Caco-2 (cell line): ENCODE measurements around the gene UTS2. TPM values are rescaled to one million over a fixed set of nuclear protein-coding genes. Genes with fewer than 3 reads are reported as not detected.

Experiments used
- BruUV-seq: library from RNA; stranded (reverse); fragments of 400-500 nt; replicated peaks from 2 replicates; lab custom pipeline; 2021; lab: Mats Ljungman, UMichigan
- CTCF ChIA-PET: fragments of 300-600 bp; sonication (Branson Sonifier 250); formaldehyde crosslinking; loops from one replicate; lab custom pipeline; 2022; ENCODE audit warnings: antibody characterized with exemption; lab: Charles Lee
- POLR2A ChIA-PET: fragments of 300-600 bp; sonication (Branson Sonifier 250); formaldehyde crosslinking; loops from one replicate; lab custom pipeline; 2022; ENCODE audit warnings: antibody characterized with exemption; lab: Charles Lee
- DNase-seq, 2 experiments: peaks; one replicate each; pipeline versions ENCODE4 v3.0.0 to v3.0.0-alpha.2; 2020 to 2022
- H3K27me3 ChIP-seq: replicated peaks from 2 replicates; pipeline ENCODE4 v1.6.0; 2011; ENCODE audit warnings: low read length; ENCODE audit not compliant: control insufficient read depth, insufficient read depth
- H3K36me3 ChIP-seq: 2 replicates; pipeline ENCODE4 v1.5.1; 2011; ENCODE audit warnings: low read length; ENCODE audit not compliant: control insufficient read depth, insufficient read depth
- H3K4me1 ChIP-seq: fragments of 250-450 bp; sonication (Bioruptor Pico); 2 replicates; pipeline ENCODE4 v1.5.1; 2020; ENCODE audit warnings: mild to moderate bottlenecking
- H3K4me3 ChIP-seq: 2 replicates; pipeline ENCODE4 v1.5.1; 2011; ENCODE audit warnings: low read depth, mild to moderate bottlenecking, control low read depth, low read length
- H3K9me3 ChIP-seq: fragments of 250-450 bp; sonication (Bioruptor Pico); 2 replicates; pipeline ENCODE4 v1.5.1; 2020; ENCODE audit warnings: mild to moderate bottlenecking, moderate library complexity
- H3K27ac Mint-ChIP-seq: one replicate; pipeline ENCODE4 v1.8.0; 2022; ENCODE audit warnings: mixed read lengths; ENCODE audit not compliant: unreplicated experiment
- H3K27me3 Mint-ChIP-seq: one replicate; pipeline ENCODE4 v1.8.0; 2022; ENCODE audit warnings: mixed read lengths; ENCODE audit not compliant: insufficient read depth, unreplicated experiment
- H3K36me3 Mint-ChIP-seq: one replicate; pipeline ENCODE4 v1.8.0; 2022; ENCODE audit warnings: mild to moderate bottlenecking, mixed read lengths; ENCODE audit not compliant: insufficient read depth, unreplicated experiment
- H3K4me1 Mint-ChIP-seq: one replicate; pipeline ENCODE4 v1.8.0; 2022; ENCODE audit warnings: low read depth, mixed read lengths; ENCODE audit not compliant: unreplicated experiment
- H3K4me3 Mint-ChIP-seq: one replicate; pipeline ENCODE4 v1.8.0; 2022; ENCODE audit warnings: mild to moderate bottlenecking, moderate library complexity, mixed read lengths; ENCODE audit not compliant: unreplicated experiment
- H3K9me3 Mint-ChIP-seq: one replicate; pipeline ENCODE4 v1.8.0; 2022; ENCODE audit warnings: mixed read lengths; ENCODE audit not compliant: unreplicated experiment
- CTCF ChIP-seq, 2 experiments: fragments of 200-600 bp in 1 of 2; IDR thresholded peaks; 1 replicate in 1 of 2; 2 replicates in 1 of 2; pipeline versions ENCODE4 v1.5.1 to v1.8.0; 2011 to 2022; ENCODE audit warnings: antibody characterized with exemption in 1 of 2, control low read depth in 1 of 2, inconsistent platforms in 1 of 2, low read depth in 1 of 2, low read length in 1 of 2, mild to moderate bottlenecking in 1 of 2, moderate library complexity in 1 of 2; ENCODE audit not compliant: insufficient read depth in 1 of 2, severe bottlenecking in 1 of 2, unreplicated experiment in 1 of 2
- intact Hi-C: fragments of 100-400 bp; cut with micrococcal nuclease; formaldehyde crosslinking; loops from one replicate; pipeline ENCODE4 v1.10.0; 2022; ENCODE audit not compliant: unreplicated experiment
- total RNA-seq: library from RNA; stranded (reverse); gene quantifications from 2 replicates; pipeline ENCODE4 v1.2.3, GENCODE V29; 2022

The UTS2 gene
- total RNA-seq, 1 experiment from 2014 or later, result 10.8 TPM

GRCh38 chr1:7850786-7851185, 2.1 kb downstream of the UTS2 start:
- ChIA-PET POLR2A (no interaction called here), CTCF (no interaction called here)
- Mint-ChIP-seq H3K27ac (no peak overlapping the region), H3K27me3 (no peaks in the 10 kb centered on the region), H3K36me3 (no peaks in the 10 kb centered on the region), H3K4me3 (no peak overlapping the region), H3K4me1 (peaks cover 8% of the 10 kb centered on the region), H3K9me3 (no peaks in the 10 kb centered on the region)
- no peak for TF ChIP-seq CTCF (IDR thresholded peaks at IDR 0.05; ENCODE audit: insufficient read depth in 1 of 2, low read depth in 1 of 2, low read length in 1 of 2, severe bottlenecking in 1 of 2, unreplicated experiment in 1 of 2)
- no peak overlapping the region for H3K4me3 ChIP-seq
- peaks cover 24% of the 10 kb centered on the region for H3K4me1 ChIP-seq
- no TSS peak for BruUV-seq
- intact Hi-C loops, result loop anchor here (10.0 kb wide), 1 partner anchor 54 kb away; no protein-coding TSS in a partner anchor
- DNase-seq, result no peak
- H3K9me3 ChIP-seq, result no peaks in the 10 kb centered on the region
- no peaks in the 10 kb centered on the region for H3K36me3 ChIP-seq
- H3K27me3 ChIP-seq, result no peaks in the 10 kb centered on the region

GRCh38 chr1:7847599-7847998, 5.3 kb downstream of the UTS2 start:
- POLR2A ChIA-PET, result no interaction called here
- Mint-ChIP-seq H3K9me3 (no peaks in the 10 kb centered on the region), H3K27me3 (no peaks in the 10 kb centered on the region), H3K4me3 (no peak overlapping the region), H3K27ac (no peak overlapping the region), H3K4me1 (no peaks in the 10 kb centered on the region), H3K36me3 (no peaks in the 10 kb centered on the region)
- no peak overlapping the region for H3K4me3 ChIP-seq
- H3K27me3 ChIP-seq, result no peaks in the 10 kb centered on the region
- H3K9me3 ChIP-seq, result no peaks in the 10 kb centered on the region
- TF ChIP-seq CTCF (IDR thresholded peaks at IDR 0.05; ENCODE audit: insufficient read depth in 1 of 2, low read depth in 1 of 2, low read length in 1 of 2, severe bottlenecking in 1 of 2, unreplicated experiment in 1 of 2), result no peak
- CTCF ChIA-PET, result no interaction called here
- intact Hi-C loops, result no loop called here
- DNase-seq, result no peak
- no TSS peak for BruUV-seq
- H3K36me3 ChIP-seq, result no peaks in the 10 kb centered on the region
- peaks cover 13% of the 10 kb centered on the region; the same call in 1 of the 2 replicates for H3K4me1 ChIP-seq

GRCh38 chr1:7846656-7847055, 6.2 kb downstream of the UTS2 start:
- Histone ChIP-seq H3K4me1 (peaks cover 4% of the 10 kb centered on the region; the same call in 1 of the 2 replicates), H3K9me3 (no peaks in the 10 kb centered on the region), H3K36me3 (no peaks in the 10 kb centered on the region), H3K27me3 (no peaks in the 10 kb centered on the region), H3K4me3 (no peak overlapping the region)
- Mint-ChIP-seq H3K27me3 (no peaks in the 10 kb centered on the region), H3K4me3 (no peak overlapping the region), H3K9me3 (no peaks in the 10 kb centered on the region), H3K36me3 (no peaks in the 10 kb centered on the region), H3K4me1 (no peaks in the 10 kb centered on the region), H3K27ac (no peak overlapping the region)
- BruUV-seq, result no TSS peak
- intact Hi-C loops, result no loop called here
- TF ChIP-seq CTCF (IDR thresholded peaks at IDR 0.05; ENCODE audit: insufficient read depth in 1 of 2, low read depth in 1 of 2, low read length in 1 of 2, severe bottlenecking in 1 of 2, unreplicated experiment in 1 of 2), result no peak
- POLR2A ChIA-PET, result no interaction called here
- DNase-seq, result no peak
- CTCF ChIA-PET, result interaction anchor here (0.6 kb wide), 1 partner anchor 96 kb away, joined by 3 read pairs; no protein-coding TSS in a partner anchor
